HEK293 (cell line): Measurements from ENCODE around the gene ZW10.

ENCODE experiments used
- GFI1B ChIP-seq: fragments of 450-650 bp; formaldehyde crosslinking; IDR thresholded peaks from 2 replicates; pipeline ENCODE4 v1.5.1; 2016; ENCODE audit warnings: missing biosample characterization, missing genetic modification characterization
- HOXD13 ChIP-seq: sonication (generic); formaldehyde crosslinking; IDR thresholded peaks from 2 replicates; pipeline ENCODE4 v1.8.0; 2022; ENCODE audit warnings: missing genetic modification reagents, borderline replicate concordance
- KLF16 ChIP-seq: fragments of 450-650 bp; formaldehyde crosslinking; IDR thresholded peaks from 2 replicates; pipeline ENCODE4 v1.5.1; 2017; ENCODE audit warnings: missing biosample characterization, missing genetic modification characterization
- SP2 ChIP-seq: fragments of 450-650 bp; formaldehyde crosslinking; IDR thresholded peaks from 2 replicates; pipeline ENCODE4 v1.5.1; 2016; ENCODE audit warnings: missing biosample characterization, missing genetic modification characterization
- TRIM28 ChIP-seq: IDR thresholded peaks from 2 replicates; pipeline ENCODE4 v1.6.1; 2011; ENCODE audit warnings: low read length, control low read depth, borderline replicate concordance
- ZBTB20 ChIP-seq: fragments of 450-650 bp; formaldehyde crosslinking; IDR thresholded peaks from 2 replicates; pipeline ENCODE4 v1.5.1; 2016; ENCODE audit warnings: missing biosample characterization, missing genetic modification characterization
- ZBTB48 ChIP-seq: fragments of 450-650 bp; formaldehyde crosslinking; IDR thresholded peaks from 2 replicates; pipeline ENCODE4 v1.5.1; 2016; ENCODE audit warnings: missing biosample characterization, missing genetic modification characterization
- ZBTB8A ChIP-seq: fragments of 450-650 bp; formaldehyde crosslinking; IDR thresholded peaks from 2 replicates; pipeline ENCODE4 v1.5.1; 2016; ENCODE audit warnings: missing biosample characterization, missing genetic modification characterization
- ZNF223 ChIP-seq: fragments of 450-650 bp; formaldehyde crosslinking; IDR thresholded peaks from 2 replicates; pipeline ENCODE4 v1.5.1; 2016; ENCODE audit warnings: missing biosample characterization, missing genetic modification characterization
- ZNF341 ChIP-seq: fragments of 450-650 bp; formaldehyde crosslinking; IDR thresholded peaks from 2 replicates; pipeline ENCODE4; 2016; ENCODE audit warnings: low read depth, missing biosample characterization, missing genetic modification characterization
- ZNF561 ChIP-seq: fragments of 450-650 bp; IDR thresholded peaks from 2 replicates; pipeline ENCODE4 v1.5.1; 2018; ENCODE audit warnings: missing biosample characterization, missing genetic modification characterization, borderline replicate concordance
- ZNF600 ChIP-seq: fragments of 450-650 bp; formaldehyde crosslinking; IDR thresholded peaks from 2 replicates; pipeline ENCODE4 v1.5.1; 2016; ENCODE audit warnings: missing biosample characterization, missing genetic modification characterization
- ZNF654 ChIP-seq: fragments of 450-650 bp; formaldehyde crosslinking; IDR thresholded peaks from 2 replicates; pipeline ENCODE4 v1.5.1; 2016; ENCODE audit warnings: low read depth, missing biosample characterization, missing genetic modification characterization
- ZNF660 ChIP-seq: fragments of 450-650 bp; IDR thresholded peaks from 2 replicates; pipeline ENCODE4 v1.5.1; 2018; ENCODE audit warnings: missing biosample characterization, mild to moderate bottlenecking, missing genetic modification characterization
- ZNF677 ChIP-seq: fragments of 450-650 bp; IDR thresholded peaks from 2 replicates; pipeline ENCODE4 v1.5.0; 2018; ENCODE audit warnings: missing biosample characterization, mild to moderate bottlenecking, missing genetic modification characterization, moderate library complexity
- ZNF76 ChIP-seq: fragments of 450-650 bp; formaldehyde crosslinking; IDR thresholded peaks from 2 replicates; pipeline ENCODE4; 2016; ENCODE audit warnings: low read depth, missing biosample characterization, missing genetic modification characterization, borderline replicate concordance
- ZXDB ChIP-seq: fragments of 450-650 bp; formaldehyde crosslinking; IDR thresholded peaks from 2 replicates; pipeline ENCODE4 v1.5.1; 2016; ENCODE audit warnings: missing biosample characterization, missing genetic modification characterization
- TF ChIP-seq, protein P1 (sequence below): fragments of 450-650 bp; formaldehyde crosslinking; IDR thresholded peaks from 2 replicates; pipeline ENCODE4 v1.5.1; 2016; ENCODE audit warnings: missing biosample characterization, missing genetic modification characterization
- TF ChIP-seq, protein P2 (sequence below): fragments of 450-650 bp; IDR thresholded peaks from 2 replicates; pipeline ENCODE4 v1.5.1; 2018; ENCODE audit warnings: missing biosample characterization, mild to moderate bottlenecking, missing genetic modification characterization
- TF ChIP-seq, protein P3 (sequence below): fragments of 450-650 bp; formaldehyde crosslinking; IDR thresholded peaks from 2 replicates; pipeline ENCODE4 v1.5.1; 2016; ENCODE audit warnings: missing biosample characterization, missing genetic modification characterization
- TF ChIP-seq, protein P4 (sequence below): fragments of 450-650 bp; formaldehyde crosslinking; IDR thresholded peaks from 2 replicates; pipeline ENCODE4 v1.5.1; 2016; ENCODE audit warnings: missing biosample characterization, missing genetic modification characterization
- TF ChIP-seq, protein P5 (sequence below): fragments of 450-650 bp; formaldehyde crosslinking; IDR thresholded peaks from 2 replicates; pipeline ENCODE4 v1.5.1; 2016; ENCODE audit warnings: missing biosample characterization, missing genetic modification characterization, borderline replicate concordance
- TF ChIP-seq, protein P6 (sequence below): fragments of 450-650 bp; formaldehyde crosslinking; IDR thresholded peaks from 2 replicates; pipeline ENCODE4 v1.5.1; 2016; ENCODE audit warnings: missing biosample characterization, missing genetic modification characterization
- TF ChIP-seq, protein P7 (sequence below): fragments of 450-650 bp; formaldehyde crosslinking; IDR thresholded peaks from 2 replicates; pipeline ENCODE4 v1.5.1; 2016; ENCODE audit warnings: missing biosample characterization, missing genetic modification characterization

ZW10 gene

DNA sequence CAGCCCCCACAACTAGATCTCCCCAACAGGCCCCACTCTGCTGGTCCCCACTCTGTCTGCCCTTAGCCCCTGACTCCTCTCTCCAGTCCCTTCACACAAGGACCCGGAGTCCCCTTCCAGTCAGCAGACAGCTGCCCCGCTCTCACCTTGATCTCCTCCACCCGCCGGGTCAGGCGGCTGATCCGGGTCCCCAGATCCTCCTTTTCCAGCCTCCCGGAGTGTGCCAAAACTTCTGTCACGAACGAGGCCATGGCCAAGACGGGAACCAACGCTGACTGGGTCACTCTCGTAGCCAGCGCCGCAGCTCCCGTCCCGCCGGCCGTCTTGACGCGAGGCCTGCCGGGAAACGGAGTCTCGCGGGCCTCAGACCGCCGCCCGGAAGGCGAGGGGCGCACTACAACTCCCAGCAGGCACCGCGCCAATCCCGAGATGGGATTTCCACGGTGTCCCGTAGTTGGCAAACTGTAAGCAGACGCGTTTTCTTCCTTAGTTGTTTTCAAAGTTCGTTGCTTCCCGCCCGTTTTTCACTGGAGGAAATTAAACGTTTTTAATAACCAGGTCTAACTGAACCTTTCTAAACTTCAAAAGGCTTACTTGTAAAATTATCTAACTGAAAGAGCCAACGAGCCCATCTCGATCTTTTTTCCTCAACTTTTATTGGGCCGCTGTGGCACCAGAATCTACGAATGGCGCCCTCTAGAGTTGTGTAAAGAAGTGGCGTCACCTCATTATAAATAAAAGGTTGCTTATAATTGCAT, at the start of gene ZW10 (continued):
- TF ChIP-seq, protein P1, sequence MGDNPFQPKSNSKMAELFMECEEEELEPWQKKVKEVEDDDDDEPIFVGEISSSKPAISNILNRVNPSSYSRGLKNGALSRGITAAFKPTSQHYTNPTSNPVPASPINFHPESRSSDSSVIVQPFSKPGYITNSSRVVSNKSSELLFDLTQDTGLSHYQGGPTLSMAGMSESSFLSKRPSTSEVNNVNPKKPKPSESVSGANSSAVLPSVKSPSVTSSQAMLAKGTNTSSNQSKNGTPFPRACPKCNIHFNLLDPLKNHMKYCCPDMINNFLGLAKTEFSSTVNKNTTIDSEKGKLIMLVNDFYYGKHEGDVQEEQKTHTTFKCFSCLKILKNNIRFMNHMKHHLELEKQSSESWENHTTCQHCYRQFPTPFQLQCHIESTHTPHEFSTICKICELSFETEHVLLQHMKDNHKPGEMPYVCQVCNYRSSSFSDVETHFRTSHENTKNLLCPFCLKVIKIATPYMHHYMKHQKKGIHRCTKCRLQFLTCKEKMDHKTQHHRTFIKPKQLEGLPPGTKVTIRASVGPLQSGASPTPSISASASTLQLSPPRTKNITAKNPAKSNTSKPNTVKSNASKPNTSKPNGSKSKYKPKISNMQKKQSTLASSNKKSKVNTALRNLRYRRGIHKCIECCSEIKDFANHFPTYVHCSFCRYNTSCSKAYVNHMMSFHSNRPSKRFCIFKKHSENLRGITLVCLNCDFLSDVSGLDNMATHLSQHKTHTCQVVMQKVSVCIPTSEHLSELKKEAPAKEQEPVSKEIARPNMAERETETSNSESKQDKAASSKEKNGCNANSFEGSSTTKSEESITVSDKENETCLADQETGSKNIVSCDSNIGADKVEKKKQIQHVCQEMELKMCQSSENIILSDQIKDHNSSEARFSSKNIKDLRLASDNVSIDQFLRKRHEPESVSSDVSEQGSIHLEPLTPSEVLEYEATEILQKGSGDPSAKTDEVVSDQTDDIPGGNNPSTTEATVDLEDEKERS (tag by site-specific recombination) = no peak
- TF ChIP-seq ZNF223 (tag by site-specific recombination) = 0 out of 2 replicates have a peak, but pooled peaks have one; percentile 32
- TF ChIP-seq, protein P2, sequence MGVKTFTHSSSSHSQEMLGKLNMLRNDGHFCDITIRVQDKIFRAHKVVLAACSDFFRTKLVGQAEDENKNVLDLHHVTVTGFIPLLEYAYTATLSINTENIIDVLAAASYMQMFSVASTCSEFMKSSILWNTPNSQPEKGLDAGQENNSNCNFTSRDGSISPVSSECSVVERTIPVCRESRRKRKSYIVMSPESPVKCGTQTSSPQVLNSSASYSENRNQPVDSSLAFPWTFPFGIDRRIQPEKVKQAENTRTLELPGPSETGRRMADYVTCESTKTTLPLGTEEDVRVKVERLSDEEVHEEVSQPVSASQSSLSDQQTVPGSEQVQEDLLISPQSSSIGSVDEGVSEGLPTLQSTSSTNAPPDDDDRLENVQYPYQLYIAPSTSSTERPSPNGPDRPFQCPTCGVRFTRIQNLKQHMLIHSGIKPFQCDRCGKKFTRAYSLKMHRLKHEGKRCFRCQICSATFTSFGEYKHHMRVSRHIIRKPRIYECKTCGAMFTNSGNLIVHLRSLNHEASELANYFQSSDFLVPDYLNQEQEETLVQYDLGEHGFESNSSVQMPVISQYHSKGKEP (tag by site-specific recombination) = 0 out of 2 replicates have a peak, but pooled peaks have one; percentile 8
- 0 out of 2 replicates have a peak, but pooled peaks have one; percentile 72 for TF ChIP-seq HOXD13 (CRISPR knock-in tag)
- peak; percentile 84 for TF ChIP-seq ZBTB20 (tag by site-specific recombination)
- 0 out of 2 replicates have a peak, but pooled peaks have one; percentile 5 for TF ChIP-seq KLF16 (tag by site-specific recombination)
- TF ChIP-seq, protein P3, sequence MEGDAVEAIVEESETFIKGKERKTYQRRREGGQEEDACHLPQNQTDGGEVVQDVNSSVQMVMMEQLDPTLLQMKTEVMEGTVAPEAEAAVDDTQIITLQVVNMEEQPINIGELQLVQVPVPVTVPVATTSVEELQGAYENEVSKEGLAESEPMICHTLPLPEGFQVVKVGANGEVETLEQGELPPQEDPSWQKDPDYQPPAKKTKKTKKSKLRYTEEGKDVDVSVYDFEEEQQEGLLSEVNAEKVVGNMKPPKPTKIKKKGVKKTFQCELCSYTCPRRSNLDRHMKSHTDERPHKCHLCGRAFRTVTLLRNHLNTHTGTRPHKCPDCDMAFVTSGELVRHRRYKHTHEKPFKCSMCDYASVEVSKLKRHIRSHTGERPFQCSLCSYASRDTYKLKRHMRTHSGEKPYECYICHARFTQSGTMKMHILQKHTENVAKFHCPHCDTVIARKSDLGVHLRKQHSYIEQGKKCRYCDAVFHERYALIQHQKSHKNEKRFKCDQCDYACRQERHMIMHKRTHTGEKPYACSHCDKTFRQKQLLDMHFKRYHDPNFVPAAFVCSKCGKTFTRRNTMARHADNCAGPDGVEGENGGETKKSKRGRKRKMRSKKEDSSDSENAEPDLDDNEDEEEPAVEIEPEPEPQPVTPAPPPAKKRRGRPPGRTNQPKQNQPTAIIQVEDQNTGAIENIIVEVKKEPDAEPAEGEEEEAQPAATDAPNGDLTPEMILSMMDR (tag by site-specific recombination) = peak; percentile 47
- no peak for TF ChIP-seq GFI1B (tag by site-specific recombination)
- TF ChIP-seq TRIM28 = peak; percentile 80; the same call in 1 of the 2 replicates
- TF ChIP-seq, protein P4, sequence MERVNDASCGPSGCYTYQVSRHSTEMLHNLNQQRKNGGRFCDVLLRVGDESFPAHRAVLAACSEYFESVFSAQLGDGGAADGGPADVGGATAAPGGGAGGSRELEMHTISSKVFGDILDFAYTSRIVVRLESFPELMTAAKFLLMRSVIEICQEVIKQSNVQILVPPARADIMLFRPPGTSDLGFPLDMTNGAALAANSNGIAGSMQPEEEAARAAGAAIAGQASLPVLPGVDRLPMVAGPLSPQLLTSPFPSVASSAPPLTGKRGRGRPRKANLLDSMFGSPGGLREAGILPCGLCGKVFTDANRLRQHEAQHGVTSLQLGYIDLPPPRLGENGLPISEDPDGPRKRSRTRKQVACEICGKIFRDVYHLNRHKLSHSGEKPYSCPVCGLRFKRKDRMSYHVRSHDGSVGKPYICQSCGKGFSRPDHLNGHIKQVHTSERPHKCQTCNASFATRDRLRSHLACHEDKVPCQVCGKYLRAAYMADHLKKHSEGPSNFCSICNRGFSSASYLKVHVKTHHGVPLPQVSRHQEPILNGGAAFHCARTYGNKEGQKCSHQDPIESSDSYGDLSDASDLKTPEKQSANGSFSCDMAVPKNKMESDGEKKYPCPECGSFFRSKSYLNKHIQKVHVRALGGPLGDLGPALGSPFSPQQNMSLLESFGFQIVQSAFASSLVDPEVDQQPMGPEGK (tag by site-specific recombination) = peak; percentile 72
- peak; percentile 9; the same call in 1 of the 2 replicates for TF ChIP-seq SP2 (tag by site-specific recombination)
- TF ChIP-seq ZNF677 (tag by site-specific recombination) = no peak
- peak; percentile 51; the same call in 1 of the 2 replicates for TF ChIP-seq ZNF341
- peak; percentile 62; the same call in 1 of the 2 replicates for TF ChIP-seq ZNF561 (tag by site-specific recombination)
- TF ChIP-seq, protein P5, sequence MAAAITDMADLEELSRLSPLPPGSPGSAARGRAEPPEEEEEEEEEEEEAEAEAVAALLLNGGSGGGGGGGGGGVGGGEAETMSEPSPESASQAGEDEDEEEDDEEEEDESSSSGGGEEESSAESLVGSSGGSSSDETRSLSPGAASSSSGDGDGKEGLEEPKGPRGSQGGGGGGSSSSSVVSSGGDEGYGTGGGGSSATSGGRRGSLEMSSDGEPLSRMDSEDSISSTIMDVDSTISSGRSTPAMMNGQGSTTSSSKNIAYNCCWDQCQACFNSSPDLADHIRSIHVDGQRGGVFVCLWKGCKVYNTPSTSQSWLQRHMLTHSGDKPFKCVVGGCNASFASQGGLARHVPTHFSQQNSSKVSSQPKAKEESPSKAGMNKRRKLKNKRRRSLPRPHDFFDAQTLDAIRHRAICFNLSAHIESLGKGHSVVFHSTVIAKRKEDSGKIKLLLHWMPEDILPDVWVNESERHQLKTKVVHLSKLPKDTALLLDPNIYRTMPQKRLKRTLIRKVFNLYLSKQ (tag by site-specific recombination) = no peak
- TF ChIP-seq ZNF76 = peak; percentile 96
- TF ChIP-seq ZBTB48 (tag by site-specific recombination) = peak; percentile 93; the same call in 1 of the 2 replicates
- TF ChIP-seq ZNF660 (tag by site-specific recombination) = peak; percentile 79
- TF ChIP-seq, protein P6, sequence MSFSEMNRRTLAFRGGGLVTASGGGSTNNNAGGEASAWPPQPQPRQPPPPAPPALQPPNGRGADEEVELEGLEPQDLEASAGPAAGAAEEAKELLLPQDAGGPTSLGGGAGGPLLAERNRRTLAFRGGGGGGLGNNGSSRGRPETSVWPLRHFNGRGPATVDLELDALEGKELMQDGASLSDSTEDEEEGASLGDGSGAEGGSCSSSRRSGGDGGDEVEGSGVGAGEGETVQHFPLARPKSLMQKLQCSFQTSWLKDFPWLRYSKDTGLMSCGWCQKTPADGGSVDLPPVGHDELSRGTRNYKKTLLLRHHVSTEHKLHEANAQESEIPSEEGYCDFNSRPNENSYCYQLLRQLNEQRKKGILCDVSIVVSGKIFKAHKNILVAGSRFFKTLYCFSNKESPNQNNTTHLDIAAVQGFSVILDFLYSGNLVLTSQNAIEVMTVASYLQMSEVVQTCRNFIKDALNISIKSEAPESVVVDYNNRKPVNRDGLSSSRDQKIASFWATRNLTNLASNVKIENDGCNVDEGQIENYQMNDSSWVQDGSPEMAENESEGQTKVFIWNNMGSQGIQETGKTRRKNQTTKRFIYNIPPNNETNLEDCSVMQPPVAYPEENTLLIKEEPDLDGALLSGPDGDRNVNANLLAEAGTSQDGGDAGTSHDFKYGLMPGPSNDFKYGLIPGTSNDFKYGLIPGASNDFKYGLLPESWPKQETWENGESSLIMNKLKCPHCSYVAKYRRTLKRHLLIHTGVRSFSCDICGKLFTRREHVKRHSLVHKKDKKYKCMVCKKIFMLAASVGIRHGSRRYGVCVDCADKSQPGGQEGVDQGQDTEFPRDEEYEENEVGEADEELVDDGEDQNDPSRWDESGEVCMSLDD (tag by site-specific recombination) = 0 out of 2 replicates have a peak, but pooled peaks have one; percentile 29
- TF ChIP-seq ZXDB (tag by site-specific recombination) = peak; percentile 31
- TF ChIP-seq, protein P7, sequence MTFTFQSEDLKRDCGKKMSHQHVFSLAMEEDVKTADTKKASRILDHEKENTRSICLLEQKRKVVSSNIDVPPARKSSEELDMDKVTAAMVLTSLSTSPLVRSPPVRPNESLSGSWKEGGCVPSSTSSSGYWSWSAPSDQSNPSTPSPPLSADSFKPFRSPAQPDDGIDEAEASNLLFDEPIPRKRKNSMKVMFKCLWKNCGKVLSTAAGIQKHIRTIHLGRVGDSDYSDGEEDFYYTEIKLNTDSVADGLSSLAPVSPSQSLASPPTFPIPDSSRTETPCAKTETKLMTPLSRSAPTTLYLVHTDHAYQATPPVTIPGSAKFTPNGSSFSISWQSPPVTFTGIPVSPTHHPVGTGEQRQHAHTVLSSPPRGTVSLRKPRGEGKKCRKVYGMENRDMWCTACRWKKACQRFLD (tag by site-specific recombination) = no peak
- TF ChIP-seq ZNF600 = peak; percentile 59
- TF ChIP-seq ZNF654 (tag by site-specific recombination) = peak; percentile 38; the same call in 1 of the 2 replicates
- TF ChIP-seq ZBTB8A (tag by site-specific recombination) = 0 out of 2 replicates have a peak, but pooled peaks have one; percentile 34
